A673 (cell line): ENCODE results near the gene TSHZ2.

Experiments used
- EZH2 ChIP-seq: fragments of 200-600 bp; sonication (generic); IDR thresholded peaks from 2 replicates; pipeline ENCODE4 v1.6.1; 2017; ENCODE audit warnings: borderline replicate concordance, low read depth, mild to moderate bottlenecking, mixed read lengths, antibody characterized with exemption, low read length; ENCODE audit not compliant: poor library complexity, severe bottlenecking
- TF ChIP-seq, protein P1 (sequence below): fragments of 300-800, 200-600 bp; sonication (generic); conservative IDR thresholded peaks from 2 replicates; pipeline ENCODE4 v1.5.1; 2017; ENCODE audit warnings: low read depth, mild to moderate bottlenecking, antibody characterized with exemption, low read length, moderate library complexity, mixed read lengths

DNA sequence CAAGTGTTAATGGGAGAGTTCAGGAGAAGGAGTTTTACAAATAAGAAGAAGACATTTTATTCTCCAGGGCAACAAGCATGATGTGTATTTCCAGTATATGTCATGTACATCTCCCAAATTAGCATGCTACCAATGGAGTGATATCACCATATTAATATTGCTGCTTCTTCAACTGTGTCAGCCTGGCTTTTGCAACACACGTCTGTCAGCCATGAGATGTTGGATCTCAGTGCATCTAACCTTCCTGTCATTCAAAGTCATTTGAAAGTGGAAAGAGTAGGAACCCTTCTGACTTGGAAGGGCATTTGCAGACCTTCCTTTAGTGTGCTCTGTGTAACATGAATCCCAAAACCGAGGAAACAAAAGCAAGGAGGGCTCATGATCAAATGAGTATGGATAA lies 337.4 kb downstream of the TSHZ2 start:
- TF ChIP-seq, protein P1, sequence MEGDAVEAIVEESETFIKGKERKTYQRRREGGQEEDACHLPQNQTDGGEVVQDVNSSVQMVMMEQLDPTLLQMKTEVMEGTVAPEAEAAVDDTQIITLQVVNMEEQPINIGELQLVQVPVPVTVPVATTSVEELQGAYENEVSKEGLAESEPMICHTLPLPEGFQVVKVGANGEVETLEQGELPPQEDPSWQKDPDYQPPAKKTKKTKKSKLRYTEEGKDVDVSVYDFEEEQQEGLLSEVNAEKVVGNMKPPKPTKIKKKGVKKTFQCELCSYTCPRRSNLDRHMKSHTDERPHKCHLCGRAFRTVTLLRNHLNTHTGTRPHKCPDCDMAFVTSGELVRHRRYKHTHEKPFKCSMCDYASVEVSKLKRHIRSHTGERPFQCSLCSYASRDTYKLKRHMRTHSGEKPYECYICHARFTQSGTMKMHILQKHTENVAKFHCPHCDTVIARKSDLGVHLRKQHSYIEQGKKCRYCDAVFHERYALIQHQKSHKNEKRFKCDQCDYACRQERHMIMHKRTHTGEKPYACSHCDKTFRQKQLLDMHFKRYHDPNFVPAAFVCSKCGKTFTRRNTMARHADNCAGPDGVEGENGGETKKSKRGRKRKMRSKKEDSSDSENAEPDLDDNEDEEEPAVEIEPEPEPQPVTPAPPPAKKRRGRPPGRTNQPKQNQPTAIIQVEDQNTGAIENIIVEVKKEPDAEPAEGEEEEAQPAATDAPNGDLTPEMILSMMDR, result no peak
- no peak for TF ChIP-seq EZH2
